SK-N-MC (cell line): Measurements from ENCODE around the gene BORCS8.
"Not testable (repeated sequence)": the region's sequence is repeated elsewhere in the genome, so short reads cannot be mapped to it uniquely, and the experiment has no call there.

Experiments
- DNase-seq: peaks from one replicate; pipeline ENCODE4 v3.0.0-alpha.2; 2011; ENCODE audit warnings: low read depth, low spot score
- H3K27ac ChIP-seq: fragments of 200-600 bp; sonication (generic); 2 replicates; pipeline ENCODE4 v1.5.1; 2016; ENCODE audit warnings: mixed run types
- H3K36me3 ChIP-seq: fragments of 200-600 bp; sonication (generic); 2 replicates; pipeline ENCODE4 v1.6.1; 2017; ENCODE audit warnings: antibody characterized with exemption, low read length, mixed read lengths; ENCODE audit not compliant: insufficient read depth
- H3K4me3 ChIP-seq: fragments of 200-600 bp; sonication (generic); 2 replicates; pipeline ENCODE4 v1.5.1; 2016
- H3K9ac ChIP-seq: fragments of 200-600 bp; sonication (generic); 2 replicates; pipeline ENCODE4 v1.8.0; 2017; ENCODE audit warnings: mixed run types, mixed read lengths; ENCODE audit not compliant: insufficient read length
- H3K9me3 ChIP-seq: fragments of 200-600 bp; sonication (generic); 2 replicates; pipeline ENCODE4 v1.6.1; 2017; ENCODE audit warnings: low read depth, mild to moderate bottlenecking, antibody characterized with exemption, low read length, moderate library complexity, mixed read lengths
- EZH2 ChIP-seq: fragments of 200-600 bp; sonication (generic); IDR thresholded peaks from one replicate; pipeline ENCODE4 v1.6.1; 2017; ENCODE audit warnings: antibody characterized with exemption
- FOXP2 ChIP-seq: optimal IDR thresholded peaks from 2 replicates; pipeline ENCODE3; 2011; ENCODE audit warnings: mild to moderate bottlenecking, moderate library complexity; ENCODE audit not compliant: insufficient read depth; ENCODE audit errors: extremely low read length, control extremely low read depth
- POLR2AphosphoS5 ChIP-seq: IDR thresholded peaks from 2 replicates; pipeline ENCODE4 v1.6.1; 2012; ENCODE audit warnings: mild to moderate bottlenecking, low read depth, low read length, borderline replicate concordance

The BORCS8 gene

GRCh38 chr19:19176950-19177349 is 15.0 kb downstream of the BORCS8 start:
- DNase-seq = no peak
- Histone ChIP-seq H3K36me3 (no peaks in the 10 kb centered on the region), H3K9me3 (no peaks in the 10 kb centered on the region), H3K4me3 (no peak overlapping the region), H3K9ac (no peak overlapping the region), H3K27ac (no peak overlapping the region)
- TF ChIP-seq FOXP2 (no peak), POLR2AphosphoS5 (no peak), EZH2 (no peak)

GRCh38 chr19:19173243-19173642 is 18.7 kb downstream of the BORCS8 start:
- not testable (repeated sequence) for H3K36me3 ChIP-seq, DNase-seq, H3K9ac ChIP-seq, H3K4me3 ChIP-seq, H3K27ac ChIP-seq, H3K9me3 ChIP-seq

GRCh38 chr19:19171821-19172532 is 20.0 kb downstream of the BORCS8 start:
- no peak overlapping the region for H3K27ac ChIP-seq
- no peak overlapping the region for H3K9ac ChIP-seq
- DNase-seq = no peak
- no peaks in the 10 kb centered on the region for H3K36me3 ChIP-seq
- no peak overlapping the region for H3K4me3 ChIP-seq
- no peaks in the 10 kb centered on the region for H3K9me3 ChIP-seq
- no peak for TF ChIP-seq FOXP2
- TF ChIP-seq POLR2AphosphoS5 = no peak
- TF ChIP-seq EZH2 = no peak

- H3K27ac ChIP-seq = no peak overlapping the region
- H3K9ac ChIP-seq = no peak overlapping the region
- no peaks in the 10 kb centered on the region for H3K36me3 ChIP-seq
- H3K9me3 ChIP-seq = no peaks in the 10 kb centered on the region
- no peak for DNase-seq
- TF ChIP-seq POLR2AphosphoS5 = no peak
- TF ChIP-seq EZH2 = no peak
- TF ChIP-seq FOXP2 = no peak
- H3K4me3 ChIP-seq = no peak overlapping the region
Measured at GRCh38 chr19:19170873-19171672, 20.9 kb downstream of the BORCS8 start.

GRCh38 chr19:19170053-19170872 is 21.7 kb downstream of the BORCS8 start, which contains the start of gene MEF2B:
MEF2B (minus strand) TSS chr19:19170263; CDS start chr19:19150735, 19,528 bp downstream.
- Histone ChIP-seq H3K9ac (no peak within 1 kb of the TSS), H3K4me3 (peak within 1 kb of the TSS; percentile 69), H3K27ac (no peak within 1 kb of the TSS), H3K36me3 (no peaks in the 10 kb centered on the region), H3K9me3 (no peaks in the 10 kb centered on the region)
- TF ChIP-seq FOXP2 (no peak), EZH2 (no peak), POLR2AphosphoS5 (no peak; the same call in 1 of the 2 replicates)
- DNase-seq = no peak

- DNase-seq = no peak
- no peaks in the 10 kb centered on the region for H3K36me3 ChIP-seq
- H3K27ac ChIP-seq = no peak overlapping the region
- TF ChIP-seq EZH2 (no peak), POLR2AphosphoS5 (no peak), FOXP2 (no peak)
- peak overlapping the region; percentile 69 for H3K4me3 ChIP-seq
- H3K9ac ChIP-seq = no peak overlapping the region
- H3K9me3 ChIP-seq = no peaks in the 10 kb centered on the region
Measured at GRCh38 chr19:19169236-19170052, 22.5 kb downstream of the BORCS8 start.

GRCh38 chr19:19167612-19168011 is 24.3 kb downstream of the BORCS8 start:
- no peak overlapping the region for H3K27ac ChIP-seq
- H3K4me3 ChIP-seq = no peak overlapping the region
- no peaks in the 10 kb centered on the region for H3K36me3 ChIP-seq
- H3K9ac ChIP-seq = no peak overlapping the region
- no peak for DNase-seq
- no peaks in the 10 kb centered on the region for H3K9me3 ChIP-seq
- TF ChIP-seq EZH2 = no peak
- TF ChIP-seq FOXP2 = no peak
